Fibroblast of upper back skin (primary cell): ENCODE results near the gene CACNA1E.
A peak's percentile ranks its signal among the peaks of the same experiment; 100 is the strongest.

Source experiments
- DNase-seq: peaks from one replicate; pipeline ENCODE4 v3.0.0-alpha.2; 2013

The CACNA1E gene

DNA sequence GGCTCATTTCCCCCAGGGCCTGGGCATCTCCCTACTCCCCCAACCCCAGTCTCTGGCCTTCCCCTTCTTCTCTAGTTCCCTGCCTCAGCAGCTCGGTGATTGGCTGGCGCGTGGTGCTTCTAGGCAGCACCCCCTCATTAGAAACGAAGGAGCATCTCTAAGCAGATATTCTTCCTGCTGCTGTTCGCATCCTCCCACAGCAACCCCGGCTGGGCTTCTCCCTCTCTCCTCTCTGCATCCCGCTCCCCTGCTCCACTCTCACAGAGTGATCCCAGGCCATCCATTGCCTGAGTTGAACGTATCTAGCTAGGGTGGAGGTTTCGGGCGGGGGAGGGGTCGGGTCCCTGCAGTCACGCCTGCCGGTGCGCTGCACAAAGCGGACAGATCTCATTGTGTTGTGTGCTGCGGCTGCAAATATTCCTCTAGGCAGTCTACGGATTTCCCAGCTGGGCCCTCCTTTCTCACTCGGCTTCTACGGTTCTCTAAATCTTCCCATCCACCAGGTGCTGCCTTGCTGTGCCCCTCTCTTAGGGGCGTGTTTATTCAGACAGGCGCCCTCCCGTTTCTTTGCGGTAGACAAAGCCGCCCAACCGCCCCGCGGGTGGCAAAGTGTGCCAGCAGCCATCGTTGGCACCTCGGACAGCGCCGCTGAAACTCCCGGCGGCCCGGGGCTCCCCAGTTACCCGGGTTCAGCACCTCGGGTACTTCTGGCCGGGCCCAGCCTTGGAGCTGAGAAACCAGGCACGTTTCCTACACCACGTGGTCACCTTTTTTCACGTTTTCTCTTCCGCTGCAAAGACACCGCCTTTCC lies 2.2 kb downstream of the CACNA1E start:
- DNase-seq = no peak

DNA sequence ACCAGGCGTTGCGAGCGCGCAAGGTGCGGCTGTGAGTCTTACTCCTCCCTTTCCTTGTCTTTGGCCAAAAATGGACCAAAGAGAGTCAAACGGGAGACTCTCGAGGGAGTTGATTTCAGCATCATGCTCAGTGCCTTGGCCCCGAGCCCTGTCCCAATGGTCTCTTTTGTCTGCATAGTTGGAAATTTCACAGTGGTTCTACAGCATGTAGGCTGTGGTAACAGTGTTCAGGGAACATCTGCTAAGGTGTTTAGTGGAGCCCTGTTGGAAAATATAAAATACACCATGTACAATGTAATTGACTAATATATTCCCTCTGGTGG lies 2.7 kb downstream of the CACNA1E start:
- DNase-seq = no peak

DNA sequence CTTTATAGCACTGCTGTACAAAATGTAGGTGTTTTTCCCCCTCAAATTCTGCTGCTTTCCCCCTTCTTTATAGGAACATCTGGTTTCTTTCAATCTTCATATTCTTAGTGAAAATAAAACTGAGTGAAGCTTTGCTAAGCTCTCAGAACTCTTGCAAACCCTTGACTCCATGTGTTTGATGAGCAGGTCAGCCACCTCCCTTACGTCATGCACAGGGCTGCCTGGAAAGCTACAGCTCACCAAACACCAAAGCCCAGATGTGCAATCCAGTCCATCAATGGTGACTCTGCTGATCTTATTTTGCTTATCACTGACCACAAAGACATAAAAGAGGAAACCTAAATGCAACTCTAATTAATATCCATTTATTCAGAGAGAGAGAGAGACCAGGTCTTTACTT lies 5.5 kb downstream of the CACNA1E start:
- DNase-seq = no peak

DNA sequence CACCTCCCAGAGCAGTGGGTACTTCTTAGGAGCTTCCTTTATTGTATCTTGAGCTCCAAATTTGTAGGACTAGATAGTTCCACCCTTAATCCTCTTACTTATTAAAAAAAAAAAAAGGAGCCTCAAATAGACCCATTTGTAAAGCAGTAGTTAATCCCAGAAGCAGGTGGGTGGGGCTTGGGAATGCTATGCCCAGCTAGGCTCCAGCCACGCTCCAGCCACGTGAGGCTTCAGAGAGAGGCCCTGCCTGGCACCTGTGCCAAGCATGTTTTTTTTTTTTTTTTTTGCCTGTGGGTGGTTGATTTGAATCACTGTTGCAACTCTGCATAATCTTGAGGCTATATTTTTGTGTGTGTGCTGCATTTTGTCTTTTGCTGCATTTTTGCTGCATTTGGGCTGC lies 7.0 kb downstream of the CACNA1E start:
- DNase-seq = no peak

DNA sequence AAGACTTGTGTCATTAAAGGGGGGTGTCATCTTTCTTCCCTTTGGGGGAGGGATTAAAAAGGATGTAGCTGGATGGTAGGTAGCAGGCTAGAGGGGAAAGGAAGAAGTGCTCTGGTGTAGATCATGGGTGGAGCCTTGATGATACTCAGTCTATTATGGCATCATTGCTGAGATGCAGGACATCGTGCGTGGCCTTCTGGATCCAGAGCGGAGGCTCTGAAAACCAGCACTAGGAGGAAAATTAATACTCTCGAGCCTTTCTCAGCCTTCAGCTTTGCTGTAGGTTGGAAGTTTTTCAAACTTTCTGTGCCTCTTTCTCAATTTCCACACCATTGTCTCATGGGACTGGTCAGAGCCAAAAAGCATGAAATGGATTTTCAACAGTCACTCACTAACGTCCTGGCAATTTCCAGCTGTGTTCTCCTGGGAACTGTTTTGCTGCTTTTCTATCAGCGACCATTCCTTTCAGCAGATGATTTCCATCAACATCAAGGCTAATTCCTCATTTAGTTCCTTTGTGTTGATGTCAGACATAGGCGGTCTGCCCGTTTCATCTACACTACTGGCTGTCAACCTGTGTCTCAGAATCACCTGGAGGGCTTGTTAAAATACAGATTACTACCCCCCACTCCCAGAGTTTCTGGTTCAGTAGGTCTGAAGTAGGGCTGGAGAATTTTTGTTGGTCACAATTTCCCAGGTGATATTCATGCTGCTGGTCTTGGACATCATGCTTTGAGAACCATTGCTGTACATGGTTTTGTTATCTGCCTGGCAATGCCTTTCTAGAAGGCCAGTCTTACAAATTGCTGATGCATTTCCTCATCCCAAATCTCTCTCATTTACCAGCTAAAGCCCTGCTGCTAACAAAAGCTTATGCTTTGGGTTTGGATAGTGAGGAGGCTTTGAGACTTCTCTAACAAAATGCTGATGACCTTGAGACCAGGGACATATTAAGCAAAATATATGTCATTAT lies 7.7 kb downstream of the CACNA1E start:
- DNase-seq = peak; percentile 51

DNA sequence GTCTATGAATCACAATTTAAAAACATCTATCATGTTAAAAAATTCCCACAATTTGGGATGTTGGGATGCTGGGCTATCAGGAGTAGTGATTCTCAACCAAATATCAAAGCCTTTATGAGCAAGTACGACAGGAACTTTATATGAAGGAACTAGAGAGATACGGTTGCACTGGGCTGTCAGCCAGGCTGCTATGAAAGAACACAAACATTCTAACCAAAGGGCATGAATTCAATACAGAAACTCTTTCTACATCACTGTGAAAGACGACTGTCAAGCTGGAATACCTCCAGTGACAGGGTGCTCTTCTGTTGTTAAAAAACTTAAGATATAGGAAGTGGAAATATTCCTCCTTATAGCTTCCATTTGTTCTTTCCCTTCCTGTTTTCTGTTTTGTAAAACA lies 9.8 kb downstream of the CACNA1E start:
- DNase-seq = peak; percentile 15

DNA sequence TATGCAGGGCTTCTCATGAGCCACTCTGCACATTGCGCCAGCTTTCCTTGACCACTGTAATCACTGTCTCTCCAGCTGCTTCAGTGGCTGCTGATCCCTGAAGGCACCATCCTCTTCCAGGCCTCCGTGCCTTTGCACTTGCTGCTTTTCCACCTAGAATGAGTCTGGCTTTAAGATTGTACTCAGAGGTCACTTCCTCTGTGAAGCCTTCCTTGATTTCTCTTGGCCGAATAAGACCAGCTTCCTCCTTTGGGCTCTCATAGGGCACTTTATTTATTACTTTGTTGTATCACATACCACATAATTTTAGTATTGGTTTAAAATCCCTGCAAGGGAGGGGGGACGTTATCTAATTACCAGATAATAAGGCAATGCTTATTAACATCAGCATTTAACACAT lies 10.6 kb downstream of the CACNA1E start:
- DNase-seq = no peak

DNA sequence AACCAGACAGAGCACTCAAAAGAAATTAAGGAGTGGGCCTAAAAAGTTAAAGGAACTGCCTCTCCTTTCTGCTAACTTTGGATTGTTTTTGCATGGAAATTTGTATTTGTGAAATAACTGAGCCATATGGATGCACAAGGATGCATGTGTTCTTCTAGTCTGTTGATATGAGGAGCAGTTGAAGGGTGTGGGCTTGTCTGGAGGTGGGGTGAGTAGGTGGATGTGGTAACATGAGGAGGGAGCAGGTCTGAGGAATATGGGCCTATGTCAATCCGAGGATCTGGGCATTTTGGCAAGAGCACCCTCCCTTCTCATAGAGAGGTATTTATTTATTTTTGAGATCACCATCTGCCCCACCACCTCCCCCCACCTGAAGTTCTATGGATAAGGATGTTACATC lies 13.4 kb downstream of the CACNA1E start:
- no peak for DNase-seq

DNA sequence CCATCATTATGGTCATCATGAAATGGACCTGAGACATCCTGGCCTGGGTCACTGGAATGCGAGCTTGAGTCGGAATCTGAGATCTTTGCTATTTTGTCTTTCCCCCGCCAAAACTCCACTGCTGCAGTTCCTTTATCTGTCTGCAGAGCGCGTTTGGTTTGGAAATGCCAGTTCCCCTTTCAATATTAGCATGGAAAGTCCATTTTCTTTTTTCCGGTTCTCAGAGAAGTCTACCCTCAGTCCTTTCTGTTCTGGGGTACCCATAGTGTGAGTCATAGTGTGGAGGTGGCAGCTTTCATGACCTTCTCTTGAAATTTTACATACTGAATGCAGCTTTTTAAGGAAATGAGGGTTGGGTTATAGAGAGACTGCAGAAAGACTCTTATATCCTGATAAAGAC lies 14.6 kb downstream of the CACNA1E start:
- DNase-seq = no peak

DNA sequence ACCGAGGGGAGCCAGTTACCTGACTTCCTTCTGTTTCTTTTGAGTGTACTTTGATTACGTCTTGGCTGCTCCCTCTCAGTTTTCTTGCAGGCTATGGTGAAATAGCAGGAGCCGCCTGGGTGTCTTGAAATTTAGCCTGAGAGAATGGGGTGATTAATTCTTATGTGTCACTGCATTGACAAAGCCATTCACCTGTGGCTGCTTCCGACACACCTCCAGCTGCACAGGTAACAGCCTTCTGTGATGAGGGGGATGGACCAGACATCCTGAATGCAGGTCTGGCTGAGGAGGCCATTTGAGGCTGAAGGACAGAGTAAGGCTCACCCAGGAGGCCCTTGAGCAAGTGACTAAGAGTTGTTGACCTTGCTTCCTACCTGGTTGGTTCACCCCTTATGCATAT lies 16.5 kb downstream of the CACNA1E start:
- DNase-seq = no peak

DNA sequence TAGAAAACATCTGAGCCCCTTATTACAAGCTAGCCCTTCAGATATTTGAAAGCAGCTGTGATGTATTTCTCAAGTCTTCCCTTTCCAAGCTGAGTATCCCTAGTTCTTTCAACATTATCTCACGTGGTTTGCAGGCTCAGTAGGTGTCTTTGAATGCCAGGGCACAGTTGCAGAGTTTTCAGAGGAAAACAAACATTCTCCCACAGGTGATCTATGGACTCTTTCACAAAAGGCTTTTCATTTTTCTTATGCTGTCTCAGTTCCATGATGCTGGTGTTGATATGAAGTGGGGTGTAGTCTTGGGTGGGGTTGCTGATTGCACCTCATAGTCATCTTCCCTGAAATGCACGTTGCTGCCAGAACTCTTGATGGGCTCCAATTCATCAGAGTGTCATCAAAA lies 17.3 kb downstream of the CACNA1E start:
- DNase-seq = no peak

DNA sequence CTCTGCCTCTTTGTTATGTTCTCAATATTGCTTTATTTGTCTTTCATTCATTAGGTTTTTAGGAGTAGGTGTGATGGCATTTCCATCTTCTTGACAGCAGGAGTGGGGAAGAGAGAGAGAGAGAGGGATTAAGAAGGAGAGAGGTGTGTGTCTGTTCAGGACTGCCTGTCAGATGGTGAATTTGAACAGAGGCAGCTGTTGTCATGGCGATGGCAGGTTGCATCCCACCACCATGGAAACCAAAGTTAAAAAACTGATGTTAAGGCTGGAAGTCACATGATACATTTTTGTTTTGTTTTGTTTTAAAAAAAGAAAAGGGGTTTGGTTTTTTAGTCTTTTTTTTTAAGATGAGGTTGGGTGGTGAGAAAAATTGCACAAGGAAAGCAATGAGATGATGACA lies 18.3 kb downstream of the CACNA1E start:
- DNase-seq = no peak

DNA sequence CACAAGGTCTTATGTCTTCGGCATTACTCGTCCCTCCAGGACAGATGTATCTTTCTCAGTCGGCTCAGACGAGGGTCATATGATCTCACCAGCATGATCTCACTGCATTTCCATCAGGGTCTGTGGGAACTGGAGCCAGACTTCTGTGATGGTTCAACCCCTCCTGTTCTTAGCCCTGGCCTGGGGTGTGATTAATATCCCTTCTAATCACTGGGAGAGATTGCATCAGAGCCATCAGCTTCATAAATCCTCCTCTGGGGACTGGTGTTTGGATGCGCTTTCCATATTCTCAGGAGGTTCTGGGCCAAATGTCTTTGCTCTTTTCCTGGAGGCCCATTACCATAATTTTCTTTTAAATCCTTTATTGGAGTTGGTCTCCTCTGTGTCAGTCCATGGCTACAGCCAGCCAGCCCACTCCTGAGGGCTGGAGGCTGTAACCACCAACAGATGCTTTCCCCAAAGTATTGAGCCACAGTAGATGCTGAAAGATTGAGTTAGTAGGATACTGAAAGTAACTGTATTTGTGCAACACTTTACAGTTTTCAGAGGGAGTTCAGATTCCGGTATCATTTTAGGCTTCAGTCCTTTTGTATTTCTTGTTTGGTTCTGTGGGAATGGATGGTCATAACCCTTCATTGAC lies 20.0 kb downstream of the CACNA1E start:
- peak; percentile 80 for DNase-seq

DNA sequence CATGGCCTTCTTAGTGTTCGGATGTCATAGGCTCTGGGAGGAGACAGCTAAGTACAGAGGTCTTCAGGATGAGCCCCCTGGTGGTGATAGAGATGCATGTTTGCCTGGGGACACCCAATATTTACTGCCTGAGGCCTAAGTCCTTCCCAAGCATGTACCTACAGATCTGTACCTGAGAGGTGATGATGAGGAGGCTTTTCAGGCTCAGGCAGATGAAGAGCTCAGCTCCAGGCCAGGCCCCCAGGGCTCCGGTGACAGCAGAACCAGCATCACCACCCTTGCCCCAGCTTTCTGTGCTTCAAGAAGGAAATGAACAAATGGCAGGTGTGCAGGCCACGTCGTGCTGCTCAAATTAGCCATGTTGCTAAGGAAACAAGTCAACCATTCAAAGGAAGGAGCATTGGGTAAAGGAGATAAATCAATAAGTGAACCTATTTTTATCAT lies 21.1 kb downstream of the CACNA1E start:
- peak; percentile 23 for DNase-seq

DNA sequence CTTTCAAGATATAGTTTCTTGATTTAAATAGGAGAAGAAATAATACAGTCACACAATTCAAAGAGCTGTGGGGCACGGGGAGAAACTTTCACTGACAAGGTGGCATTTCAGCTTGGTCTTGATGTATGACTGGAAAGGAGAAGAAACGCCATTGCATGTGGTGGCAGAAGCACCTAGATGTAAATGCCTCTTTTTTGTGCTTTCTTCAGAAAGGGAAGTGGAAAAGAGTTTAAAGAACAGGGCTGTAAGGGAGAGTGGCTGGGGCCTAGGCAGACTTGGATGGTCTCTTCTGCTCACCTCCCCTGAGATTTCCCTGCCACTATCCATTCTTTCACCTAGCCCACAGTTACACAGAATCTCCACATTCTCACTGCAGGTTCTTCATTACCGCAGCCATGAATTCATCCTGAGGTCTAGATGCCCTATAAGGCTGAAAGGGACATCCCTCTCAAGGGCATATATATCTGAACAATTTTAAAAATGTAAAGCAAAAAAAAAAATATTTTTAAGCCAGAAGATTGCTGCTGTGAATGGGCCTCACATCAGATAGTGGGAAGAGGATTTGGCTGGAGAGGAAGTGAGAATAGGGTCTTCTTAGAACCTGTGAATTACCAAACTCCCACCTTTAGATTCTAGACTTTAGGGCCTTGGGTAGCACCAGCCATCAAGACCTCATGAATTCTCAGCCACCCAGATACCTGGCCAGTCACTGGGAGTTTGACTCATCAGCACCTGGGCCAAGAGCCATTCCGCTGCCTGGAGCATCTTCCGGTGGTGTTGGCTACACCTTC lies 23.4 kb downstream of the CACNA1E start:
- no peak for DNase-seq

DNA sequence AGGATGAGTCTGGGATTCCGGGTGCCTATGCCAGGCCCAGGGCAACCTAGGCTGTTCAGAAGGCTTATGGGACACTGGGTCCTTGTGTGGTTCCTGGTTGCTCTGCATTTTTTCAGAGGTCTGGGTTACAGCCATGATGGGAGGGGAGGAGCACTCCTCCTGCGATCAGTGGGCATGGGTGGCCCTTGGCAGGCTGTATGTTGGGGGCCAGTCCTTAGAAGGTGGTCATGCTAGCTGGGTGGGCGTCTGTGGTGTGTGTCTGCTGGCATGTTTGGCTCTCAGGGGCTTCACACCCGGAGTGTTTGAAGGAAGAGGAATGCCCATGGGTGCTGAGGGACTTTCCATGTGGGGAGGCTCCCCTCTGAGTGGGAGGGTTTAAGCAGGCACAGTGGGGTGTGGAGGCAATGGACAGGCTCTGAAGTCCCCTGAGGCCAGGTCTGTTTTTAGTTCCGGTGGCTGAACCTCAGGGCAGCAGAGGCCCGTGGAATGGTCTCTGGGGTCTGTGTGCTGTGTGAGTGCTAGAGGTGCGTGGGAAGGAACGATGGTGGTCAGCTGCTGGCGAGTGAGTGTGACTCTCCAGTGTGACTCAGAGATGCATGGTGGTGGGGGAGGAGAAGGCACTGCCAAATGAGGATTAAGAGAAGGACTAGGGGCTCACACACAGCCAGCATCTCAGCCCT lies 25.3 kb downstream of the CACNA1E start:
- DNase-seq = peak; percentile 40

DNA sequence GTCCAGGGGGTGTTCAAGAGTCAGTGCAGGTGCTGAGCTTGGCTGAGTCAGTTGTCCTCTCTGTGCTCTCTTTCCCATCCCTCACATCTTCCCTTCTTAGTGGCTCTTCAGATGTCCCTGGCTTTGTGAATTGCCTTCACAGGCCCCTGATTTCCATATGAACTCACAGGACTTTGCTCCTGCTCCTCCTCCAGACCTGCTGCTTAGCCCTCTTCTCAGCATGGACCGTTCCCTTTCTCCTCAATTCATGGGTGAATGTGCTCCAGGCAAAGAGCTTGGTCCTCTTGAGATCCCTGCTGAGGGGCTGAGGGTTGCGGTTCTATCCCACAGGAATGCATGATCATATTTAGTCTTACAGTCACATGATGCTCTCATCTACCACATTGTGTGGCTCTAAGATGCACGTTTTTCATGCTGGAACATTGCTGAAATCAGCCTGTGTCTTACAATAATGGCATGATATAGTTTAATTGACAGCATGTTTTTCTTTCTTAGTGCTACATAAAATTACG lies 30.5 kb downstream of the CACNA1E start:
- peak; percentile 38 for DNase-seq

DNA sequence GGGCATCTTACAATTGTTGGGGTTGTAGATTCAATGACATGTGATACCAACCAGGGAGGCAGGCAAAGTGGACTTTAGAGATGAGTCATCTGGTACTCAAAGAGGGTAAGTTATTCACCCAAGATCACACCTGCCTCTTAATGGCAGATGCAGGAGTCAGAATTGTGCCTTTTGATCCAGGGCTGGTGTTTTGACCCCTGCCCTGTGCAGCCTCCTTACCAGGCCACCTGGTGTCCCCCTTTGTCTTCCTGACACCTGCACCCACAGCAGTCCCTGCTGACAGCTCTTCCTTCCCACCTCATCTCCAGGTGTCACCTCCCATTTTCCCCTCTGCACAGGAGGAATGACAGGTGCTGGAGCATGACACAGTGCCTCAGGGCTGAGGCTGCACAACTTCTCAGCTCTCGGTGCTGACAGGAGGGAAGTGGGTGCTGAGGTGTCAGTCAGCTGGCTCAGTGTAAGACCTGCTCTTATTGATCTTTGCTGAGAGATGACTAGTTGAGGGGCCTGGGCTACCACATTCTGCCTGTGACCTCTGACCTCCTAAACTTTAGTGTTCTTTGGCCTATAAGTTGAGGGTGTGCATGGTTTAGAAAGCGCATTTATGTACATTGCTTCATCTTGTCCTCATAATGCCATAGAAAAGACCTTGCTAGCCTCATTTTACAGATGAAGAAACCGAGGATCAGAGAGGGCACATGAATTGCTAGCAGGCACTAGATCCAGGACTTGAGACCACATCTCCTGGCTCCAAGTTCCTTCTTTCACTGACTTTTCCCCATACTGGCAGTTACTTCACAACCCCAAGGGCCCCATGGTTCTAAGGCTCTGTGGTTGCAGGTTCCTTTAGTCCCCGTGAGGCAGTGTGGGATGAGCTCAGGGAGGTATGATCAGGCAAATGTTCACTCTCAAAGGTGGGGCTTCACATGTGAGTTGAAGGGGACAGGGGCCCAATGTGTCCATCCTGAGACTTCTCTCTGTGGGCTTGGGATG lies 31.3 kb downstream of the CACNA1E start:
- DNase-seq = no peak

DNA sequence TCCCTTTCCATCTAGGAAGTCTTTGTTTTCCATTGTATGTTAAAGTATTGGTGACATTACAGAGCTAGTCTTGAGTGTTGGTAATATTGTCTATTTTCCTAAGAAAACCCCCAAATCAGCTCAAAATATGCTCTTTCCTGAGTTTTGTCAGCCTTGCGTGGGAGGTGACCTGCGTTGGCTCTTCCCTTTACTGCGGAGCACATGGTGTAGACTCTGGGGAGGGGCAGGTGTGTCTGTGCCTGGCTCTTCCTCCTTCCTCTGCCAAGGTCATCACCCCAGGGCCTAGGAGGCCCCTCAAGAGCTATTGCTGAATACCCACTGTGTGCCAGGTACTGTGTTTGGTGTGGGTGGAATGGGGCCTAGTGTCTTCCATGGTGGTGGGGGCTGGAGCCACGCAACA lies 33.4 kb downstream of the CACNA1E start:
- no peak for DNase-seq

DNA sequence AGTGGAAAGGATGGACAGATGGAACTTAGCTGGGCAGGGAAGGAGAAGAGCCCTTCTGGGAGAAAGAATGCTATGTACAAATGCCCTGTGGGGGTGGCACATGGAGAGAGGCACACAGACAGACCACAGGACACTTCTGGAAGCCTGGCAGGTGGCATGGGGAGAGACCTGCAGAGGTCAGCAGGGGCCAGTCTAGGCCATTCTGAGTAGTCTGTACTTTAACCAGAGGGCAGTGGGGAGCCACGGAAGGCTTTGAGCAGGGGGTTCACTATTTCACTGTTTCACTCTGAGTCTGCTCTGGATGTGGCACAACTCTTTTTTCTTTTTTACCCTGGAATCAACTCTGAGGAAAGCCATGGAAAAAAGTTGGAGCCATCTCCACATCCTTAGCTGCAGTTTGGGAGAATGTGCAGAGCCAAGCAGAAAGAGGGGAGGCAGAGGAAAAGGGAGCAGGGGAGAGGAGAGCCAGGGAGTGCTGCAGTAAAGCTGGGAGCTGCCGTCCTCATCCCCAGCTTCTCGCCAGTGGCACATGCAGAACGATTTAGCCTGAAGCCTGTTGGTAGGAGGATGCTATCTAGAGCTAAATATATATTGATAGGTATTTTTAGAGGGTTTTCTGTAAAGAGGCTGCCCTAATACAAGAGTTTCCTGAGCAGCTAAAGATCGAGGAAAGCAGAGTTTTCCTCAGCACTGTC lies 34.0 kb downstream of the CACNA1E start:
- DNase-seq = no peak
